T-helper 1 cell (primary cell): ENCODE data around the gene FAM163A.
"Not testable (repeated sequence)": the region's sequence is repeated elsewhere in the genome, so short reads cannot be mapped to it uniquely, and the experiment has no call there.

Experiments used
- DNase-seq, 5 donors: peaks; one replicate each; pipeline ENCODE4 v3.0.0-alpha.2; 2012 to 2020

The FAM163A gene

GRCh38 chr1:179794669-179795068 lies 51.6 kb downstream of the FAM163A start:
- no peak for DNase-seq

DNA sequence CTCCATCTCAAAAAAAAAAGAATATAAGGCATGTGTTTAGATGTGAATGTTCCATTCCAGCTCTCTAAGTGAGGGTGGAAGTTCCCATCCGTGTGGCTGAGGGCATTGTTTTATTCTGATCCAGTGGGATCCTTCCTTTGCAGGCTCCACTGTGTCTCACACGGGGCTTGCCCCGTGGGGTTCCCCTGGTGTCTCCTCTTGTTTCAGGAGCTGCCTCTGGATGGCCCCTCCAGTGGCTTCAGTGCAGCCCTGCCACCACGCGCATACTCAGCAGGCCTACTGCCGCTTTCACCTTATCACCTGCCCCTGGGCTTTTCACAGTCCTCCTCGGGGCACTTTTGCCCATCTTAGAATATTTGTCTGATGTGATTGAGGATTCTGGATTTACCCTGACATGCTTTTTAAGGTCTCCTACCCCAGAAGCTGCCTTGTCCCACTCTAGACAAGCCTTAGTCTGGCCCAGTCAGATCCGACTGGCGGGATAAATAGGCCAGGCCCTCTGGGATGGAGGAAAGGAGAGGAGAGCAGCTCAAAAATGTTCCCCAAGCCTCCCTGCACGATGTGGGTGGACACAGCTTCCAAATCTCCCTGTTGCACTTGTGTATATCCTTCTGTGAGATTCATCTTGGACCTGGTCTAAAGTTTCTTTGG lies 55.2 kb downstream of the FAM163A start:
- no peak for DNase-seq

- no peak for DNase-seq
These were observed 55.9 kb downstream of the FAM163A start for GRCh38 chr1:179798864-179799516.

- no peak for DNase-seq
These were observed 57.4 kb downstream of the FAM163A start for GRCh38 chr1:179800481-179800880.

DNA sequence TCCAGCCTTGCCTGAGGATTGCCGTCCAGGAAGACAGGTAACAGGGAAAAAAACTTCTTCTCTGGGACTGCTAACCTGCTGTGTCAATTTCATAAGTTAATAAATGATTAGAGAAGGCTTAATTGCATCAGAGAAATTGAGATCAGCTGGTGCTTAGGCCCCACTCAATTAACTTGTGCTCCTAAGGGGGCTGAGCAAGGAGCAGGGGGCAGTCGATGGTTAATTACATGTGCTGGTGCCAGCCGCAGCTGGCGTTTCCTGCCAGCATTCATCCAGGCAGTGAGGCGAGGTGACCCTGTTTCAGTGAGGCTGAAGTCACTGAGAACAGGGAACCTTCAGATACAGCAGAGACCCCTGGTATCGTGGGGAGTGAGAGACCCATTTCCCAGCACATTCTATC lies 60.0 kb downstream of the FAM163A start:
- DNase-seq: no peak

- DNase-seq: no peak
These were observed 60.8 kb downstream of the FAM163A start for GRCh38 chr1:179803918-179804317.

- not testable (repeated sequence) for DNase-seq
These were observed 61.3 kb downstream of the FAM163A start for GRCh38 chr1:179804417-179804816.

GRCh38 chr1:179805291-179806195 lies 62.5 kb downstream of the FAM163A start:
- DNase-seq: no peak

DNA sequence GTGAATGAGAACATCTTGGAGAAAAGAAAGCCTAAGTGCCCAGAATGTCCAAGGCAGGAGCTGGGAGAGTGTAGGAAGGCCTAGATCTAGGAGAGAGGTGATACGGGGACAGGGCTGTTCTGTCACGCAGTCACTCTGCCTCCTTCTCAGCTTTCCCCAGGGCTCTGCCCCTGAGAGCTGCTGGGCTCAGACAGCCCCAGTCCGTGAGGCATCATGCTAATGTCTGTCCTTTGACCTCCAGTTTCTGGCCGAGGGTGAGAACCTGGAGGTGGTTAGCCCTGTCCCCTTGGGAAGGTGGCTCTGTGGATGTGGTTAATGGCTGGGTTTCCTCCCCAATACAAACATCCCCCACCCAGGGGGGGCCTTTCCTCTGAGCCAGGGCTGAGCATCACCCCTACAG lies 63.2 kb downstream of the FAM163A start:
- no peak for DNase-seq

DNA sequence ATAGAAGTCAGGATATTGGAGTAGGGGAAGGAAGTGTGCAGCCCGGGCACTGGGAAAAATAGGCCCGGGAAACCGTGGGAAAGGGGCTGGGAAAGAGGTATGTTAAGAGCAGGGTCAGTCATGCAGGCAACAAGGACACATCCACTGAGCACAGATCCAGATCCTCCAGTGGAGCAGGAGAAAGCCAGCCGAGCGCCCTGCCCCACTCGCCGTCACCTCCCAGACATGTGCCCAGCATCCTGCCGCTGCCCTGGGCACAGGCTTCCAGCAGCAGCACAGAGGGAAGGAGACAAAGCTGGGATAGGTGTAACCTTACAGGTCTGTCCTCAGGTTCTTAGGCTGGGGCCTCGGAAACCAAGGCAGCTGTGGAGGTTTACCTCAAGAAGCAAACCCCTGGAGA lies 64.2 kb downstream of the FAM163A start:
- DNase-seq: no peak

GRCh38 chr1:179807691-179808485 lies 64.8 kb downstream of the FAM163A start:
- no peak for DNase-seq

GRCh38 chr1:179808503-179808902 lies 65.4 kb downstream of the FAM163A start:
- no peak for DNase-seq

DNA sequence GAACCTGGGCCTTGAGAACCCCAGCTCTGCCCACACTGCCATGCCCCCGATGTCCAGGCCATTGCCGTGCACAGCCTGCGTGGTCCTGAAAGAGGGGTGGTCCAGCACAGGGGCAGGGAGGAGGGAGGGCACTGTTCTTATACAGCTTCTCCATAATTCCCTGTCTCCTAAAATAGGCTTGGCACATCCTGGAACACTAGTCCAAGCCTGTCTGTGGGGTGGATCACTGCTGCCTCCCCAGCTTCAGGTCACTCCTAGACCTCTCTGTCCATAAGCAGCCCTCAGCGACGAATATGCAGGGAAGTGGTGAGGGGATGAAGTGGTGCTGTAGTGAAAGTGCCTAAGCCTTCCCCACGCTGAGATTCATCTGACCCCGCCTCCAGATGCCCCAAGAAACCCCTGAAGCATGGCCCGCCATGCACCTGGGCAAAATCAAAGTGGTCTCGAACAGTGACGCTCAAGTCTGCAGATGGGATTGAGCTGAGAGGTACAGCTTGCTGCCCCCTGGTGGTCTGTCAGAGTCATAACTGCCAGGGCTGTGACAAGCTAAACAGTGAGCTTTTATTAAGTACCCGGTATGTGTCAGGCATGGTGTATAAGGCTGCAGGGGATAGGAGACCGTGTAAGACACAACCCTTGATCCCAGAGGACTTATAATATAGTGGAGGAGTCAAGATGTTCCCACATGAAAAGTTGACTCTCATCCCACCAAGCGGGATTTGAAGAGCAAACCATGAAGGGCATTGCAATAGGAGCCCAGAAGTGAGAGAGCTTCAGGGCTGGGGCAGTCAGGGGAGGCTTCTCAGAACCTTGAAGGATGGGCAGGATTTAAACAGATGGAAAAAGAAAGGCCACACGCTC lies 66.6 kb downstream of the FAM163A start:
- peak; percentile 32 to 66 (median 60) for DNase-seq

DNA sequence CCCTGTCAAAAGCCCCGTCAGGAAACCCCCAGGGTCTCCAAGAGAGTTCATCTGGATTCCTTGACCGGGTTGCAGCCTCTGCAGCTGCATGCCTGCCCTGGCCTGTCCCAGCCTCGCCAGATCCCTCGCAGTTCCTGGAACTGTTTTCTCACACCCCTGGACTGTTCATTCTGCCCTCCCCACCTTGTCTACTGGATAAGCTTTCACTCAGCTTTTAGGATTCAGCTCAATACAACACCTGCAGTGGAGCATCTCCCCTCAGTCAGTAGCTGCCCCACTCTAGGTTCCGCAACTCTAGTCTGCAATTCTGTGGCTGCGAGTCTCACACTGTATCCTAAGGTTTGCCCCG lies 67.2 kb downstream of the FAM163A start:
- DNase-seq: no peak

DNA sequence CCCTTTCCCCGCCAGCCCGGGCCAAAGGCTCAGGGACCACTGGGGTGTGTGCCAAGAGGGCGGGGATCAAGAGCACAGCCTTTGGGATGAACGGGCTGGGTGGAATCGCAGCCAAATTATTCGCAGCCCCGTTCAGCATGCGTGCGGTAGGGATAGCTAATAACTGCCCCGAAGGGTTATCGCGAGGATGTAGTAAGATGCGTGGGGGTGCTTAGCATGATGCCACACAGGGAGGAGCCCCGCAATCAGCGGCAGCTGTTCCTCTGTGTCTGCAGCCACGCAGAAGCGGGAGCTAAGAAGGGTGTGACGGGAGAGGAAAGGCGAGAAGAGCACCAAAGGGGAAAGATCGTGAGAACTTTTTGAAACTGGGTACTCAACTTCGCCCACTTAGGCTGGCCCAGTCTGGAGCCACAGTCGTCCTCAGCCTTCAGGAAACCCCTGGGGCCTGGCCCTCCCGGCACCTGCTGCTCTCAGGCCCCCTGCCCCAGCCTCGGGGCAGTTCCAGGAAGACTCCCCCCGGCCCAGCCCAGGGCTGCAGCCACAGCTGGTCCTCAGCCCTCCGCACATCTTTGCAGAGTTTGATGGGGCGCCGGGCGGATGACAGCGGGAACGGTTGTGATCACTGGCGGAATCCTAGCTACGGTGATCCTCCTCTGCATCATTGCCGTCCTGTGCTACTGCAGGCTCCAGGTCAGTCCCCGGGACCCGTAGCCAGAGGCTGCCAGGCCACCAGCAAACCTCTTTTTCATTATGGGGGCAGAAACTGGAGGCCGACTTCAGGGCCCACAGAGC lies 69.6 kb downstream of the FAM163A start:
- no peak for DNase-seq

GRCh38 chr1:179813626-179814545 lies 70.8 kb downstream of the FAM163A start:
- no peak for DNase-seq

DNA sequence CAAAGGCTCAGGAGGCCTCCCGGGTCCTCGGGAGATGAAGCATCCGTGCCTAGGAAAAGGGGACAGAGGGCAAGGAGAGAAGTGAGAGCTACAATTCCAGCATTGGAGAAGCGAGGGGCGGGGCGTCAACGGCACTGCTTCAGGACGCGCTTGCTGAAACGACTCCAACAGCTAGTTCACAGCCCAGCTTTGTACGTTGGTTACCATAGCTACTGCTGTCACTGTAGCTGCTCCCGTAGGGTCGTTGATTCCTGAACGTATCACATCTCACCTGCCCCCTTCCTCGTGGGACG lies 71.4 kb downstream of the FAM163A start:
- no peak for DNase-seq

DNA sequence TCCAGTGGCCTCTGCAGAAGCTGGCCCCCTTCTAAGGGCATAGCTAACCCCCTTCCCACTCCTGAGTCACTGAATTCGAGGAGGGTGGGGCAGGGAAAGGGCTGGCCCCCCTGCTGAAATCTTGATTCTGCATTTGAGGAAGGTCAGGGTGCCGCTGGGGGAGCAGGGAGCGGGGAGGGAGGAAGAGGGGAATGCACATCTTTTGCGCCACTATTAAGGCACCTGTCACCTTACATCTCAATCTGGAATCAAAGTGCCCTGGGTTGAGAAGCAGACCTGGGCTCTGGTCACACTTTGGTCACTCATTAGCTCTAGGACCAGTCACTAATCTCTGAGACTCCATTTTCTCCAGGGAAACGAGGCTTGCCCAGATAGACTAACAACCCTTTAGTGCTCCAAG lies 72.5 kb downstream of the FAM163A start:
- no peak for DNase-seq

DNA sequence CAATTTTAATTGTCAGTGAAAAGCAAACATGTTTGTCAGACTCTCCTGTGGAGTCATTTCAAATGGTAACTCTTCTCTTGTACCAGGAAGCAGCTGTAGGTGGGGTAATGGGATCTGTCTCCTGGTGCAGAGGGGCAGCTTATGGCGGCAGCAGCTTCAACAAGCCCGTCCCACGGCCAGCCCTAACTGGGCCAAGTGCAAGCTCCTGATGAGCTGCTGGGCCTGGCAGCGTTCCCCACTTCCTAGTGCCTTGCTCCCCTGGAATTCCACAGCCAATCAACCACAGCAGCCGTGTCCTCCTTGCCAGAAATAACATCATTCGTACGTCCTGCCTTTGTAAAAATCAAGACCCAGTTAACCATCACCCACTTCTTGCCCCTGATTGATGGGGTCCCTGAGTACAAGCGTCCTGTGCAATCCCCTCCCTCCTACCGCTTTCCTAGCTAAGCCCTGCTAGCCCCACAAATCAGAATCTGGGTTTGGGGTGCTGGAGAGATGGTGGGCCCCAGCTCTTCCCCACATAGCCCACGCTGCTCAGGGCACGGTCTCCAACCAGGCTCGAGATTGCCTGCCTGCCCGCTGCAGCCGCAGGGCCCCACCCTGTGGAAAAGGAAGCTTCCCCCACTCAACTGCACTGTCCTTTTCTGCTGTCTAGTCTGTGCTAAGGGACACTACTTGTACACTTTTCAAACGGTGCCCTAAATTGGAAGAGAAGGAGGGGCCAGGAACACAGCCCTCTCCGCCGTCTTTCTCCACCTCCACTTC lies 73.3 kb downstream of the FAM163A start:
- DNase-seq: no peak
